Thyroid gland (tissue), 4 donors: ENCODE data around the gene EZH2. TPM values are rescaled to one million over a fixed set of nuclear protein-coding genes. Genes with fewer than 3 reads are reported as not detected.

Experiments used
- DNase-seq, 2 donors: peaks; one replicate each; pipeline ENCODE4 v3.0.0-alpha.2; 2019
- H3K27ac ChIP-seq, 3 donors: fragments of 200-600 bp; sonication (generic); 1 replicate in 2 of 3; 2 replicates in 1 of 3; pipeline ENCODE4 v1.5.1; 2016 to 2019; ENCODE audit warnings: mild to moderate bottlenecking in 1 of 3, moderate library complexity in 1 of 3
- H3K27me3 ChIP-seq: fragments of 200-600 bp; sonication (generic); one replicate; pipeline ENCODE4 v1.5.1; 2019
- H3K36me3 ChIP-seq, 2 donors: fragments of 200-600 bp; sonication (generic); one replicate each; pipeline ENCODE4 v1.5.1; 2016 to 2019
- H3K4me1 ChIP-seq, 2 donors: fragments of 200-600 bp; sonication (generic); one replicate each; pipeline ENCODE4 v1.5.1; 2017 to 2019
- H3K4me3 ChIP-seq, 3 donors: fragments of 200-600 bp; sonication (generic); replicated peaks in 1 of 3; 1 replicate in 2 of 3; 2 replicates in 1 of 3; pipeline ENCODE4 v1.5.1; 2016; ENCODE audit warnings: mild to moderate bottlenecking in 1 of 3
- H3K9me3 ChIP-seq: fragments of 200-600 bp; sonication (generic); one replicate; pipeline ENCODE4 v1.5.1; 2017
- POLR2A ChIP-seq, 2 donors: fragments of 450-650 bp; IDR thresholded peaks; one replicate each; pipeline ENCODE4 v1.6.1; 2017; ENCODE audit warnings: antibody characterized with exemption in 2 of 2, mild to moderate bottlenecking in 2 of 2, moderate library complexity in 1 of 2
- WGBS, 2 donors: methylation state at CpG; one replicate each; pipeline ENCODE4 v1.1.5; 2017; 5-methylcytosine and 5-hydroxymethylcytosine counted together
- intact Hi-C: fragments of 100-400 bp; cut with DNase I; formaldehyde crosslinking; loops from one replicate; pipeline ENCODE4 v1.15.1; 2023
- total RNA-seq, 4 donors: library from RNA; depleted of rRNA; stranded (reverse); fragments of >200 nt; gene quantifications; one replicate each; pipeline ENCODE4 v1.2.3, GENCODE V29; 2016
- TF ChIP-seq, protein P1 (sequence below), 6 experiments: fragments of 200-600 bp in 3 of 6; fragments of 450-650 bp in 3 of 6; sonication (generic) in 3 of 6; IDR thresholded peaks; one replicate each; pipeline ENCODE4 v1.5.1; 2016 to 2019; ENCODE audit warnings: antibody characterized with exemption in 6 of 6, mild to moderate bottlenecking in 2 of 6, inconsistent platforms in 1 of 6, moderate library complexity in 1 of 6

EZH2 gene
- total RNA-seq, 4 donors from 2014 or later: 0.75 to 1.1 (median 0.86) TPM

DNA sequence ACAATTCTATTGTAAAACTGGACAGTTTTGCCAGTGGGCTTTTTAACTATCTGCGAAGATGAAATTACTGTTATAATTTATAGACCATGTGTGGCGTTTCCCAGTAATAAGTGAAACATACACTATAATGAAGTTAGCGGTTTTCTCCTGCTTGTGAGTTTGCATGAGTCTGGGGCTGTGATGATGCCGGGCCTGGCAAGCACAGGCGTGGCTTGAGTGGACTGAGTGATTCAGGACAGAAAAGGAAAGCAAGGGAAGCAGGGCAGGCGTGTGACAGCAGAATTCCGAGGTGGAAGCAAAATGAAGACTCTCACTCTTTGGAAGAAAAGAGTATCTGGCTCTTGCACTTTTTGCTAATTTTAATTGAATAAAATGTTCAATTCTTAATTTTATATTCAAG is 94.9 kb downstream of the EZH2 start:
- WGBS, 2 donors: 94 to 98% methylated on average over 7 of the region's 7 CpGs

DNA sequence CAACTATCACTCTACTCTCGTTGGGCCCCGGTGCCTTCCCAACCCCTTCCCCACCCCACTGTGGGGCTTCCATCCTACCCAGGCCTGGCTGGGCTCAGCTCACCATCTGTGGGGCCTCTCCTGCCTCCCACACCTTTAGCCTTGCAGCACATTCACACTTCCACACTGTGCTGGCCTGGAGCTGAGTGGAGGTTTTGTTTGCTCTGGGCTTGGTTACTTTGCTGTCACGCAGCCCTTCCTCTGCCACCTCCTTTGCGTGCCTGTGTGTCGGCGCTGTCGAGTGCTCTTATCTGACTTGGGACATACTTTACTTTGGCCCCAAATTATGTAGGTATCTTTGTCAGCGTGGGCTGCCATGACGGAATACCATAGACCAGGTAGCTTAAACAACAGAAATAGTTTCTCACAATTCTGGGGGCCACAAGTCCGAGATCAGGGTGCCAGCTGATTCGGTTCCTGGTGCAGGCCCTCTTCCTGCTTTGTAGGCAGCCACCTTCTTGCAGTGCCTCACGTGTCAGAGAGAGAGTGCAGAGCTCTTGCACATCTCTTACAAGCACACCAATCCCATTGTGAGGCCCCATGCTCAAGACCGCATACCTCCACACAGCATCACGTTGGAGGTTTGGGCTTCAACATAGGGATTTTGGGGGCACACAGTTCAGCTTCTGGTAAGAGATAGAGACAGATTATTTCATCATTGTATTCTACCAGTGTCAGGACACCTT is 96.4 kb downstream of the EZH2 start:
- no peaks in the 10 kb centered on the region for H3K9me3 ChIP-seq
- WGBS, 2 donors: 83 to 90% methylated on average over 14 of the region's 14 CpGs
- intact Hi-C loops: no loop called here
- TF ChIP-seq, protein P1, sequence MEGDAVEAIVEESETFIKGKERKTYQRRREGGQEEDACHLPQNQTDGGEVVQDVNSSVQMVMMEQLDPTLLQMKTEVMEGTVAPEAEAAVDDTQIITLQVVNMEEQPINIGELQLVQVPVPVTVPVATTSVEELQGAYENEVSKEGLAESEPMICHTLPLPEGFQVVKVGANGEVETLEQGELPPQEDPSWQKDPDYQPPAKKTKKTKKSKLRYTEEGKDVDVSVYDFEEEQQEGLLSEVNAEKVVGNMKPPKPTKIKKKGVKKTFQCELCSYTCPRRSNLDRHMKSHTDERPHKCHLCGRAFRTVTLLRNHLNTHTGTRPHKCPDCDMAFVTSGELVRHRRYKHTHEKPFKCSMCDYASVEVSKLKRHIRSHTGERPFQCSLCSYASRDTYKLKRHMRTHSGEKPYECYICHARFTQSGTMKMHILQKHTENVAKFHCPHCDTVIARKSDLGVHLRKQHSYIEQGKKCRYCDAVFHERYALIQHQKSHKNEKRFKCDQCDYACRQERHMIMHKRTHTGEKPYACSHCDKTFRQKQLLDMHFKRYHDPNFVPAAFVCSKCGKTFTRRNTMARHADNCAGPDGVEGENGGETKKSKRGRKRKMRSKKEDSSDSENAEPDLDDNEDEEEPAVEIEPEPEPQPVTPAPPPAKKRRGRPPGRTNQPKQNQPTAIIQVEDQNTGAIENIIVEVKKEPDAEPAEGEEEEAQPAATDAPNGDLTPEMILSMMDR (IDR thresholded peaks at IDR 0.05): no peak
- no peak for TF ChIP-seq POLR2A (IDR thresholded peaks at IDR 0.05)
- no peak overlapping the region for H3K27ac ChIP-seq
- no peaks in the 10 kb centered on the region for H3K27me3 ChIP-seq
- H3K4me3 ChIP-seq: no peak overlapping the region
- no peaks in the 10 kb centered on the region for H3K4me1 ChIP-seq
- peaks cover 72 to 74% of the 10 kb centered on the region in 2 donors for H3K36me3 ChIP-seq
- no peak for DNase-seq

More for the DNA sequence above, 94.9 kb downstream of the EZH2 start:
- no peak overlapping the region for H3K4me3 ChIP-seq
- TF ChIP-seq, protein P1 (IDR thresholded peaks at IDR 0.05): no peak
- no peak for TF ChIP-seq POLR2A (IDR thresholded peaks at IDR 0.05)
- H3K9me3 ChIP-seq: no peaks in the 10 kb centered on the region
- H3K36me3 ChIP-seq: peaks cover 75 to 79% of the 10 kb centered on the region in 2 donors
- no peaks in the 10 kb centered on the region for H3K27me3 ChIP-seq
- intact Hi-C loops: no loop called here
- no peak overlapping the region for H3K27ac ChIP-seq
- no peak for DNase-seq
- H3K4me1 ChIP-seq: no peaks in the 10 kb centered on the region

DNA sequence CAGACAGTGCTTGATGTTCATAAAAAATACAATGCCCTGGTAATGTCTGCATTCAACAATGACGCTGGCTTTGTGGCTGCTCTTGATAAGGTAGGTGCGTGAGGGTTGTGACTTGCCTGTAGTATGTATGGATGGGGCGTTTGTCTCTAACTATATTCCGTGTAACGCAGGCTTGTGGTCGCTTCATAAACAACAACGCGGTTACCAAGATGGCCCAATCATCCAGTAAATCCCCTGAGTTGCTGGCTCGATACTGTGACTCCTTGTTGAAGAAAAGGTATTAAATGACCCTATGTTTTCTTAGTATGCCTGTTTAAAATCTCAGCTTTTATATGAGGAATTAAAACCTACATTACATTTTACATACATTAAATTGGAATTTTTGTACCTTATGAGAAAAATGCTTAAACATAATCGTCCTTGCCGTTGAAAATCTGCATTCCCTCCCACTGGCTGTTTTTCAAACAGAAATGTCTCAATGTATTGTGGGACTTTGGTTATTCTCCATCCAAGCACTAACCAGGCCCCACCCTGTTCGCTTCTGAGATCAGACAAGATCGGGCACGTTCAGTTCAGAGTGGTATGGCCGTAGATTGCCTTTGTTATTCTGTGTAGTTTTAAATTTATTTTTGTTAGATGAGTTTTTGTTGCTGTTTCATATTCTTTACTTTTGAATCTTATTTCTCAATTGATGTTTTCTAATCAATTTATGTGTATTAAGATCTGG is 100.1 kb downstream of the EZH2 start:
- H3K36me3 ChIP-seq: peaks cover 44 to 48% of the 10 kb centered on the region in 2 donors
- no peaks in the 10 kb centered on the region for H3K9me3 ChIP-seq
- intact Hi-C loops: no loop called here
- TF ChIP-seq, protein P1 (IDR thresholded peaks at IDR 0.05): no peak
- no peak for TF ChIP-seq POLR2A (IDR thresholded peaks at IDR 0.05)
- H3K4me1 ChIP-seq: no peaks in the 10 kb centered on the region
- no peaks in the 10 kb centered on the region for H3K27me3 ChIP-seq
- 92 to 96% methylated on average over 15 of the region's 15 CpGs for WGBS, 2 donors
- no peak overlapping the region for H3K4me3 ChIP-seq
- no peak overlapping the region for H3K27ac ChIP-seq
- DNase-seq: no peak

DNA sequence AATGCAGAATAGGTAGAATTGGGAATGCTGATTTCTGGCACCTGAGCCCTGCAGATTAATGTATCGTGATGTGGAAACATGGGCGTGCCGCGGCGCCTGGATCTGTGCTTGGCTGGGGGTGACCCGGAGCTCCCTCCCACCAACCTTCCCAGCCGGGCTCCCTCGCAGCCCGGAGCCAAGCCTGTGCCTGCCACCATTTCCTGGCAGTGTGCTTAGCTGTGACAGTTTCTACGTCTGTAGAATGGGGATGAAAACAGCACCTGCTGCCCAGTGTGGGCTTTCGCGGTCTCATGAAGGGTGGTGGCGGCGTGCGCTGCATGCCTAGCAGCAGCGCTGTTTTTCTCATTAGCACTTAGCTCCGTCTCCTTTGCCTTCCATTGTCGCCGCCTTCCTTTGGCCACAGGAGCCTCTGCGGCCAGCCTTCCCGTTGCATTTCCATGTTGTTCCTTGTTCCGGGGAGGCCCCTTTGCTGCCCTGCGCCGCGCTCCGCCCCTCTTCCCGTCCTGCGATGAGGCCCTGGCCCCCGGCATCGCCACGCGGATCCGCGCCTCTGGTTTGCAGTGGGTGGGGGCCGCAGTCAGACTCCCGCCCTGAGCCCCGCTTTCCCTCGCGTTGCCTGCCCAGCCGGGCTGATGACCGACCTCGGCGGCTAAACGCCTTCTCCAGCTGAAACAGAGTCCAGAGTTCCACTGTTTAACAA is 101.2 kb downstream of the EZH2 start:
- no peaks in the 10 kb centered on the region for H3K4me1 ChIP-seq
- H3K27me3 ChIP-seq: no peaks in the 10 kb centered on the region
- intact Hi-C loops: no loop called here
- no peak overlapping the region for H3K27ac ChIP-seq
- no peak overlapping the region for H3K4me3 ChIP-seq
- no peak for DNase-seq
- H3K9me3 ChIP-seq: no peaks in the 10 kb centered on the region
- WGBS, 2 donors: 90 to 91% methylated on average over 40 to 44 of the region's 44 CpGs
- no peak for TF ChIP-seq POLR2A (IDR thresholded peaks at IDR 0.05)
- TF ChIP-seq, protein P1 (IDR thresholded peaks at IDR 0.05): no peak
- peaks cover 33 to 37% of the 10 kb centered on the region in 2 donors for H3K36me3 ChIP-seq
